ENCODE results near the gene AIG1.

AIG1 gene

GRCh38 chr6:143169440-143169839 lies 108.8 kb downstream of the AIG1 start:
- no peak for DNase-seq

DNA sequence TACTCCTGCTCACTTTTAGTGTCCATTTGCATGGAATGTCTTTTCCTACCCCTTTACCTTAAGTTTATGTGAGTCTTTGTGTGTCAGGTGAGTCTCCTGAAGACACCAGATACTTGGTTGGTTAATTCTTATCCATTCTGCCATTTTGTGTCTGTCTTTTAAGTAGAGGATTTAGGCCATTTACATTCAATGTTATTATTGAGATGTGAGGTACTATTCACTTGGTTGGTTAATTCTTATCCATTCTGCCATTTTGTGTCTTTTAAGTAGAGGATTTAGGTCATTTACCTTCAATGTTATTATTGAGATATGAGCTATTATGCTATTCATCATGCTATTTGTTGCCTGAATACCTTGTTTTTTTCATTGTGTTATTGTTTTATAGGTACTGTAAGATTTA lies 113.8 kb downstream of the AIG1 start:
- no peak for DNase-seq

DNA sequence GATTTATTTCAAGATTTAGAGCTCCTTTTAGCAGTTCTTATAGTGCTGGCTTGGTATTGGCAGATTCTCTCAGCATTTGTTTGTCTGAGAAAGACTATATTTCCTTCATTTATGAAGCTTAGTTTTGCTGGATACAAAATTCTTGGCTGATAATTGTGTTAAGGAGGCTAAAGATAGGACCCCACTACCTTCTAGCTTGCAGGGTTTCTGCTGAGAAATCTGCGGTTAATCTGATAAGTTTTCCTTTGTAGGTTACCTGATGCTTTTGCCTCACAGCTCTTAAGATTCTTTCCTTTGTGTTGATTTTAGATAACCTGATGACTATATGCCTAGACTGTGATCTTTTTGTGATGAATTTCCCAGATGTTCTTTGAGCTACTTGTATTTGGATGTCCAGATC lies 114.3 kb downstream of the AIG1 start:
- DNase-seq: no peak

DNA sequence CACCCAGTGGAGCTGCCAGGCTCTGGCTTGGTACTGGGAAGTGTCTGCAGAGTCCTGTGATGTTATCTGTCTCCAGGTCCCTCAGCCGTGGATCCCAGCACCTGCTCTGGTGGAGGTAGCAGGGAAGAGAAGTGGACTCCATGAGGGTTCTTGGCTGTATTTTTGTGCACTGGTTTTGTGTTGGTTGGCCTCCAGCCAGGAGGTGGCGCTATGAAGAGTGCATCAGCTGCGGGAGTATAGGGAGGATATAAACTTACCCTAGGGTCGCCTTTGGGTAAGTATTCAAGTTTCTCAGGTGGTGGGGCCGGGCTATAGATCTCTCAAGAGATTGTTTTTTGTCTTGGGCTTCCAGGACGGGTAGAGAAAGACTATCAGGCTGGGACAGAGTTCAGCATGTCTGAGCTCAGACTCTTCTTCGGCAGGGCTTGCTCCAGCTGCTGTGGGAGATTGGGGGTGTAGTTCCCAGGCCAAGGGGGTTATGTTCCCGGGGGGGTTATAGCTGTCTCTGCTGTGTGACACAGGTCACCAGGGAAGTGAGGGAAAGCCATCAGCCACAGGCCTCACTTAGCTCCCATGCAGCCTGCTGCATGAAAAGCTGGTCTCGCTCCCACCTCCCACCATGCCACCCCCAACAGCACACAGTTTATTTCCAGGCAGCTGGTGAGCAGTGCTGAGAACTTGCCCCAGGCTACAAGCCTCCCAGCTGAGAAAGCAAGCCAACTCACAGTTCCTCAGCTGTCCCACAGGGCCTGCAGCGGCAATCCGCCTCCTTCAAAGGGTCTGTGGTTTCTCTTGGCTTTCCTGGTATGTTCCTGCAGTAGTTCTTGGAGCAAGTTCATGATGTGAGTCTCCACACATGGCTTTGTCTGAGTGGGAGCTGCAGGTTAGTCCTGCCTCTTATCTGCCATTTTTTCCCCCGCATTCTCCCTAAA lies 115.7 kb downstream of the AIG1 start:
- DNase-seq: no peak

DNA sequence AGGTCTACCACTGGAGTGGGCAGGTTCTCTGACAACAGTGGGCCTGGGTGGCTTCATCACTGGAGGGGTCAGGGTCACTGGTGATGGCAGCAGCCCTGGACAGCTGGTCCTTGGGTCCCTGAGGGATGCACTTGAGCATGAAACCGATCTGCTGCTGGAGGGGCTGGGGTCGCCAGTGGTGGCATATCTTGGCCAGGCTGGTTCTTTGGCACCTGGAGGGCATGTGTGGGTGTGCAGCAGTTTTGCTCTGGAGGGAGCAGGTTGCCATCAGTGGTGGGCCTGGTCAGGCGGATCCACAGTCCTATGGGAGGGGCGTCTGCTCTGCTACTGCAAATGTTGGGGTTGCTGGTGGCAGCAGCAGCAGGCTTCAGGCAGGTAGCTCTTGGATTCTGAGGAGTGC lies 117.0 kb downstream of the AIG1 start:
- no peak for DNase-seq

DNA sequence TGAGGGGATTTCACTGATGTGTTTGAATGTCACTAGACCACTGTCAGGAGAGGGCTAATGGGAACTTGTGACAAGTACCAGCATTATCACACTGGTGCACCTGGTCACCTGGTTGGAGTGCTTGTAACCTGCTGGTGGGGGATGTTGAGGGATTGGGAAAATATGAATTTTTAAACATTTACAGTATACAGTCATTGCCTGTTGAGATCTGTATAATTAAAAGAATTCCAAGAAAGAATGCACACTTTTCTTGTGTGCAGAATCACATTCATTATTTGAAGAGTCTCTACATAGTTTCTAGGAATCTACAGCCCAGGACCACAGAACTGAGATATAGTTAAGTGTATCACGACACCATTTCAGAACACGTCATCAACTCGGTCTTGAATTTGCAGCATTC lies 118.4 kb downstream of the AIG1 start:
- no peak for DNase-seq

DNA sequence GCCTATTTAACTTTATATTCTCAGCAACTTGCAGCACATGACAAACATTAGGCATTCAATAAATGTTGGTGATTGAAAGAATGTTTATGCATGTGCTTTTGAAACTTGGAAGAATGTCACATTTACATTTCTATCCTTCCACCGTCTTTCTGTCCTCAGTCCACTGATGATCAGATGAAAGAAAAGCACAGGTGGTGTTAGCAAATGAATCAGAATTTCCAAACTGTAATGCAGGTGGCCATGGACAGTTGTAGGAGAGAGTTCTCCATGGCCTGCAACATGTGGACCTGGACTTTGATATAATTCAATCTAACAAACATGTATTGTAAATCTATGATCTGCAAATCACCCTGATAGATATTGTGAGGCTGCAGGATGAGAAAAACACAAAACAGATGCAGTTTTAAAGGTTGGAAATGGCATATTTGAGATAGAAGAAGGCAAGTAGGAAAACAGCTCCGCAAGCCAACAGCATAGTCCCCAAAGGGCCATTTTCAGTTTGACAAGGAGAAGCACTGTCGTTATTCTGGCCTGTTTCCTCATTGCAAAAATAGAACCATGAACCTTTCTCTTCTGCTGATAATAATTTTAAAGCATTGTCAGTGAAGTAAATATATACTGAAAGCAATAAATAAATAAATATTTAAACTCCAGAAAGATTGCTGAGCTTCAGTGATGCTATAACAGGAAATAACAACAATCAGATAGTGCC lies 119.4 kb downstream of the AIG1 start:
- no peak for DNase-seq

DNA sequence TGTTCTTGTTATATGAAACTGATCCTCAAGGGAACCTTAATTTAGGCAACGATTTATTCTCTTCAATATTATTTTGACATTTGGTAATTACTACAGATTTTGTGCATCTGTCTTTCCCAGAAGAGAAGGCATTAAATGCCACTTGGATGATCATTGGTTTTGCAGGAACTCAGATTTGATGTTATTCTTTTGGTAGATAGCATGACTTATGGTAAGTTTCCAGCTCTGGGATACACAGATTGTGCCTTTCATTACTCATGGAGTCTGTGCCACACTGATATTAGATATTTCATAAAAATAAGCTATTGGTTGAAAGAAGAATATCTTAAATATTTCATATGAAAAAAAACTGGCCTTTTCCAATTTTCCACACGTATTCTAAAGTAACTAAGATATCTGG lies 120.1 kb downstream of the AIG1 start:
- DNase-seq: no peak

DNA sequence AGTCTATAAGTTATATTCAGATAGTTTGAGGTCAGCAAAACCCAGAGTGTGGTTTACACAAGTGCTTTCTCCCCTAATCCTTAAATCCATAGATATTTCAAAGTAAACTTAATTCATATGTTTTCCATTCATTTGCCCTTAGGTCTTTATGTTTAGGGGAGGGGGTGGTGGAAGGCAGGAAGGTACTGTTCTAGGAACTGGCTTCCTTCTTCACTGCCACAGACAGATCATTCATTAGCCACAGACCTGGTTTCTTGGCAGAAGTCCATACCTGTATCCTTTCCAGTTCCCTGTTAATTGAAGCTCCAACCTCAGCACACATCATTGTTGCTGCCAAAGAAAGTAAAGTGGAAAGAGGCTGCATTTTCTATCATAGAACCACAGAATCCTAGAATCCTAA lies 123.0 kb downstream of the AIG1 start:
- no peak for DNase-seq

DNA sequence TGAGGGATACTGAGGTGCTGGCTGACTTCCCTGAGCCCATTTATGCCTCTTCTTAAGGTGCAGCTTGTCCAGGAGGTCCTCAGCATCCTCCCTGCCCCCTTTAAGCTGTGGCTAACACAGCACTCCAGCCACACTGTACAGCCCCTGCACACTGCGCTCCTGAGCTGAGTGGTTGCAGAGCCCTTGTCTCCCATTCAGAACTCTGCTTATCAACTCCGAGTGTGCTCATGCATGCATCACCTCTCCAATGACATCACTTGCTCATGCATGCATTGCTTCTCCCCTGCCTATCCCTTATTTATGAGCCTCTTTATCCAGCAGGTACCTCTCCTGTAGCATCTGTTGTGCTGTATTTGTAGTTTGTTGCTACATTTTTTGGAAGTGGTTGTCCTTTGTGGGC lies 124.6 kb downstream of the AIG1 start:
- no peak for DNase-seq

DNA sequence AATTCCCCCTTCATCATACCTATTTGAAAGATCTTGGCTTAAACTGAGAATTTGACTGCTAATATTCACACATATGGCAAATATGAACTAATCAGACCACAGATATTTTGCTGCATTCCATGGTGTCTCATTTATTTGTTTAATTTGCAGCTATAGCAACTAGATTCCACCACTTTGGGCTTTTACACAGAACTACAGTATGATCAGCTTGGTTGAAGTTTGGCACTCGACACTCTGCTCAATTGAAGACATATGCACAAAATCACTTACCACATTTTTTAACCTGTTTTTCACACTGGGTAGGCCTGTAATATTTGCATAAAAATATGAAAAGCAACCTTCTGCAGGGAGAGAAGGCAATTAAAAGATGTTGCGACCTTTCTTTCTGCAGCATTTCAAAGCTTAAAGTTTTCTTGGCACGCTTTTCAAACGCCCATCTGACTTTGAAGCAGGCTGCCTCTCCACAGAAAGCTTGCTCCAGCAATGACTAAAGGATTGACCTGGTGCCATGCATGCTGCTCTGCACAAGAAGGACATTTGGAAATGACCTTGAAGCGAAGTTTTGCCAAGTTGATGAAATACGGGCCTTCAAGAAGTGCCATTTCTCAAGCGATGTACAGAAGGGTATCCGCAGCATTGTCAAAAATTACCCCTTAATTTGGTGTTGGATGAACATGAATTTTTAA lies 126.7 kb downstream of the AIG1 start:
- no peak for DNase-seq

GRCh38 chr6:143188292-143188691 lies 127.6 kb downstream of the AIG1 start:
- no peak for DNase-seq

GRCh38 chr6:143191361-143191760 lies 130.7 kb downstream of the AIG1 start:
- DNase-seq: no peak

DNA sequence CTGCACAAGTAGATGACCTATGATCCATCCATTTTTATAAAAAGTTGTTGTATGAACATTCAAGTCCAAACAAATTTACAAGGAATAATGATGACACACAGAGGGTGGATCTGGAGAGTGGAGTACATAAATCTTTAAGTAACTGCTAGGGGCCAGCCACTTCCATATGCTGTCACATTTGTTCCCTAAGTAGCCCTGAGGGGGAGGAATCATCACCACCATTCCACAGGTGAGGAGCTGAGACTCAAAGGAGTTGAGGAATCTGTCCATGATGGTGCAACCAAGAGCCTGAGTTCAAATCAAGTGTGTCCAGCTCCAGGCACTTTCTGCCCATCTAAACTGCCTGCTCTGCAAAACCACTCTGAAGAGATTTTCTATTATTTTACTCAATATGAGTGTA lies 132.1 kb downstream of the AIG1 start:
- DNase-seq: no peak

- no peak for DNase-seq
Measured at GRCh38 chr6:143193571-143194094, 132.9 kb downstream of the AIG1 start.

DNA sequence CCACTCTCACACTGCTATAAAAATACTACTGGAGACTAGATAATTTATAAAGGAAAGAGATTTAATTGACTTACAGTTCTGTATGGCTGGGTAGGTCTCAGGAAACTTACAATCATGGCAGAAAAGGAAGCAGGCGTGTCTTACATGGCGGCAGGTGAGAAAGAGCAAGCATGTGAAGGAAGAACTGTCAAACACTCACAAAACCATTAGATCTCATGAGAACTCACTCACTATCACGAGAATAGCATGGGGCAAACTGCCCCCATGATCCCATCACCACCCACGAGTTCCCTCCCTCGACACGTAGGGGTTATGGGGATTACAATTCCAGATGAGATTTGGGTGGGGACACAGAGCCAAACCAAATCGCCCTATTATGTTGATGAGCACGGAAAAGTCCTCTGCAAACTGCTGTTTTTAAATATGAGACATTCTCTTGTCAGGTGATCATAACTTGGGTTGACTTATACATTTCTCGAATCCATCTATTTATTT lies 133.5 kb downstream of the AIG1 start:
- DNase-seq: no peak

DNA sequence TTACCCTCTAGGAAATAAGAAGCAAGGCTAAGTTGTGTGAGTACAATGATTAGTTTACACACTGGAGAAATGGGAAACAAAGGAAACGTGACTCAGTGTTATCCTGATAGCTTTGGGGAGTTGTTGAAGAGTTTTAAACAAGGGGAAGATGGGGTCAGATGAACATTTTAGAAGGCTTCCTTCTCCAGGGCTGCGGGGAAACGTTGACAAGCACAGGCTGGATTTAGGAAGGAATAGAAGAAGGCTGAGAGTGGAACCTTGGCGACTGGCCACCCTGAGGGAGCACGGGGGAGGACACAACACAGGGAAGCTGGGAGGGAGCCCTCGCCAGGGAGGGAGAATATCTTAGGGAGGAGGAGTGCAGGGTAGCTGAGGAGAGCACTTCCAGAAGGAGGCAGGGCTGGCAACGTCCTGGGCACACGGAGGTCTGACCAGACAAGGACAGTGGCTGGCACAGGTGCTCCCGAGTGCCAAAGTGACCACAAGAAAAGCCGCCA lies 134.7 kb downstream of the AIG1 start:
- no peak for DNase-seq

- DNase-seq: no peak
Measured at GRCh38 chr6:143196525-143197225, 136.0 kb downstream of the AIG1 start.

GRCh38 chr6:143197377-143197776 lies 136.7 kb downstream of the AIG1 start:
- DNase-seq: no peak

DNA sequence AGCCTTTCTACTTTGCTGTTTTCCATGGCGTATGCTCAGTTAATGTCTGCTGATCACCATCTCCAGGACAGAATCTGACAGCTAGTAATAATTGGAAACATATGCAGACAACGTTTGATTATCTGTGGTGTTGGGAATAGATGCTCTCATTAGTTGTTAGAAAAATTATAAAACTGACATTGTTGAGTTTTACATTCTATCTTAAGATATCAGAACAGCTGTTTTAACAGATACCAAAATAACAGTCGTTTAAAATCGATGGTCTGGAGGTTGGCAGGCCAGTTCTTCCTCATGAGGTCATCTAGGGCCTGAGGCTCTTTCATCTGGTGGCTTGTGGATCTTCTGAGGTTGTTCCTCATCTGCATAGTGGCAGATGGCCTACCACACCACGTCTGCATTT lies 137.6 kb downstream of the AIG1 start:
- DNase-seq: no peak

DNA sequence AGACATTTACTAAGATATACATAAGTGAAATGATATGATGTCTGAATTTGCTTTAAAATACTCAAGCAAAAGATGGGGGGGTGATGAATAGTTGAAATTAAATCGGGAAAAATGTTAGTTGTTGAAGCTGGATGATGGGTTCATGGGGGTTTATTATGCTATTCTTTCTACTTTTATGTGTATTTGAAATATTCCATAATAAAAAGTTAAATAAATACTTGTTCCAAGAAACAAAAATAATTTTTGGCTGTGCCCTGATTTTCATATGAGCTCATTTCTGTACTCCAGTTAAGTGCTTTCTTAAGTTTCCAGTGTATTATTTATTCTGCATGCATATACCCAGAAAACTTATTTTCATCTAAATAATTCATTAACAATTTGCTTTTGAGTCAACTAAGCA lies 138.6 kb downstream of the AIG1 start:
- no peak for DNase-seq

DNA sequence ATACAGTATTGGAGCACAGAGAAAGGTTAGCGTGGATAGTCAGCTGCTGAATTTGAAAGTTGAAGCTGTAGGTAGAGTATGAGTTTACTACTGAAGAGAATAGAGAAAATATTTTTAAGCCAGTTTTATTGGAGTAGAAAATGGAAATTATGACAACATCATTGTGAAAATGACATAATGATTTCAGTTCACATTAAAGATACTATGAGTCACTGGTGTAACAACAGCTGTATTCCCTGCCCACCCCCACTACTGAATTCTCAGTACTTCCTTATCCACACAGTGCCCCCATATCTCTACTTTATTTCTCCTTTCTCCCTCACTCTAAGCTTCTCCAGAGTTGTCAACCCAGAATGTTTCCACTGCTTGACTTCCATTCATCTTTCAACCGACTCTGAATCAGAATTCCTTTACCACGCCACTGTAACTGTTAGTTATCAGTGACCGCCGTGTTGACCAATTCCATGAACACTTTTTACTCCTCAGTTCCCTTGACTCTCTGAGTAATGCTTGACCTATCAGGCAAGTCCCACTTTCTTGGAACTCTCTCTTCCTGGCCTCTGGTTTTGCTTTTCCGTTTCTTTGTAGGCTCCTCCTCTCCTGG lies 139.6 kb downstream of the AIG1 start:
- no peak for DNase-seq

All from DMS153 (cell line).